Measurements from ENCODE around the gene SF3B3. TPM values are rescaled to one million over a fixed set of nuclear protein-coding genes. Genes with fewer than 3 reads are reported as not detected.

Gene SF3B3
- total RNA-seq, 1 donor from 2014 or later: 91.3 TPM

- Histone ChIP-seq H3K36me3 (peaks cover 0 to 55% of the 10 kb centered on the region in 2 donors), H3K9me3 (no peaks in the 10 kb centered on the region), H3K4me3 (no peak overlapping the region), H3K27me3 (no peaks in the 10 kb centered on the region), H3K27ac (no peak overlapping the region), H3K4me1 (peaks cover 15% of the 10 kb centered on the region)
- no peak for DNase-seq (ENCODE audit: extremely low spot score in 2 of 2)
- TF ChIP-seq POLR2A (IDR thresholded peaks at IDR 0.05) (no peak), CTCF (IDR thresholded peaks at IDR 0.05) (no peak), POLR2AphosphoS5 (IDR thresholded peaks at IDR 0.05; ENCODE audit: insufficient read depth in 1 of 2, low read depth in 1 of 2) (no peak)
- intact Hi-C loops (cut with DNase I): no loop called here
These were observed 41.0 kb upstream of the SF3B3 start for GRCh38 chr16:70482624-70483023.

- Histone ChIP-seq H3K9me3 (no peaks in the 10 kb centered on the region), H3K36me3 (peaks cover 0 to 63% of the 10 kb centered on the region in 2 donors), H3K4me1 (peaks cover 14% of the 10 kb centered on the region), H3K27me3 (no peaks in the 10 kb centered on the region), H3K27ac (no peak overlapping the region), H3K4me3 (no peak overlapping the region)
- DNase-seq (ENCODE audit: extremely low spot score in 2 of 2): no peak
- intact Hi-C loops (cut with DNase I): no loop called here
- TF ChIP-seq POLR2AphosphoS5 (IDR thresholded peaks at IDR 0.05; ENCODE audit: insufficient read depth in 1 of 2, low read depth in 1 of 2) (no peak), POLR2A (IDR thresholded peaks at IDR 0.05) (no peak), CTCF (IDR thresholded peaks at IDR 0.05) (no peak)
These were observed 40.2 kb upstream of the SF3B3 start for GRCh38 chr16:70483426-70483825.

GRCh38 chr16:70484867-70485266, 38.7 kb upstream of the SF3B3 start:
- H3K4me3 ChIP-seq: no peak overlapping the region
- intact Hi-C loops (cut with DNase I): no loop called here
- no peak overlapping the region for H3K27ac ChIP-seq
- no peaks in the 10 kb centered on the region for H3K9me3 ChIP-seq
- H3K27me3 ChIP-seq: no peaks in the 10 kb centered on the region
- no peak for TF ChIP-seq CTCF (IDR thresholded peaks at IDR 0.05)
- no peak for TF ChIP-seq POLR2AphosphoS5 (IDR thresholded peaks at IDR 0.05; ENCODE audit: insufficient read depth in 1 of 2, low read depth in 1 of 2)
- TF ChIP-seq POLR2A (IDR thresholded peaks at IDR 0.05): no peak
- DNase-seq (ENCODE audit: extremely low spot score in 2 of 2): no peak
- H3K36me3 ChIP-seq: peaks cover 0 to 56% of the 10 kb centered on the region in 2 donors
- no peaks in the 10 kb centered on the region for H3K4me1 ChIP-seq

GRCh38 chr16:70490261-70490660, 33.4 kb upstream of the SF3B3 start:
- no peaks in the 10 kb centered on the region for H3K9me3 ChIP-seq
- intact Hi-C loops (cut with DNase I): no loop called here
- no peak overlapping the region for H3K27ac ChIP-seq
- no peaks in the 10 kb centered on the region for H3K27me3 ChIP-seq
- H3K4me3 ChIP-seq: no peak overlapping the region
- TF ChIP-seq POLR2A (IDR thresholded peaks at IDR 0.05): no peak
- no peak for TF ChIP-seq POLR2AphosphoS5 (IDR thresholded peaks at IDR 0.05; ENCODE audit: insufficient read depth in 1 of 2, low read depth in 1 of 2)
- no peak for TF ChIP-seq CTCF (IDR thresholded peaks at IDR 0.05)
- no peak for DNase-seq (ENCODE audit: extremely low spot score in 2 of 2)
- peaks cover 0 to 37% of the 10 kb centered on the region in 2 donors for H3K36me3 ChIP-seq
- H3K4me1 ChIP-seq: no peaks in the 10 kb centered on the region

- no peak for TF ChIP-seq POLR2AphosphoS5 (IDR thresholded peaks at IDR 0.05; ENCODE audit: insufficient read depth in 1 of 2, low read depth in 1 of 2)
- no peak for TF ChIP-seq CTCF (IDR thresholded peaks at IDR 0.05)
- no peak for TF ChIP-seq POLR2A (IDR thresholded peaks at IDR 0.05)
- no peak for DNase-seq (ENCODE audit: extremely low spot score in 2 of 2)
- Histone ChIP-seq H3K4me1 (no peaks in the 10 kb centered on the region), H3K27ac (no peak overlapping the region), H3K27me3 (no peaks in the 10 kb centered on the region), H3K36me3 (peaks cover 0 to 49% of the 10 kb centered on the region in 2 donors), H3K4me3 (no peak overlapping the region), H3K9me3 (no peaks in the 10 kb centered on the region)
- intact Hi-C loops (cut with DNase I): no loop called here
These were observed 29.8 kb upstream of the SF3B3 start for GRCh38 chr16:70493802-70494201.

Data from vagina (tissue), 2 donors.